HG03460 (cell line): ENCODE measurements around the gene PDK2.
"Not testable (repeated sequence)": the region's sequence is repeated elsewhere in the genome, so short reads cannot be mapped to it uniquely, and the experiment has no call there.

Source experiments
- ATAC-seq: cut with Tn5 transposase; IDR thresholded peaks from one replicate; pipeline ENCODE4 v1.9.1; 2021; ENCODE audit not compliant: unreplicated experiment

The PDK2 gene

DNA sequence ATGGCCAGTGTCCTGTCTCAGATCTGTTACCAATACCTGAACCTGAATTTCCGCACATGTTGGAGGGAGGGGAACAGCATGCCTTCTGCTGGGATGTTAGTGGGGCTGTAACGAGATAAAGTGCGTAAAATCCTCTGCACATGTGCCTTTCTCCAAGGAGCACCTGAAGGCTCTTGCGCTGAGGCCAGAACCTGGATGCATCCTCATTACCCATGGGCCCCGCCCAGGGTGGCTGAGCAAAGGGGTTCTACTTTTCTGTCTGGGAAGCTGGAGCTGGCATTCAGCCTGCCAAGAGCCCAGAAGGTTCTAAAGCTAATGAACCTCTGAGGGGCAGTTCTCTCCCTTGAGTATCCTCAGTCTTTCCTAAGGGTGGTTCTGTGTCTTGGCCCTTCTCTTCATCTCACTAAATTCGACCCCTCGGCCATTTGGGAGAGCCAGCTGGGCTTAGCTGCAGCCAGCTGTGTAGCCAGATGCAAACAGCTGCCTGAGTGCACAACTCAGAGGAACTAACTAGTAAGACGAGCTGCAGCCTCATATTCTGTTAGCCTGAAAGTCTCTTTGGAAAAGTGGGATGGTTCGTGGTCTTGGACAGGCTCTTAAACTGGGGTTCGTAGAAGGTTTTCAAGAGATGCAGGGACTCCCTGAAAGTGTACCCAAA lies 36.7 kb upstream of the PDK2 start:
- ATAC-seq = no peak

DNA sequence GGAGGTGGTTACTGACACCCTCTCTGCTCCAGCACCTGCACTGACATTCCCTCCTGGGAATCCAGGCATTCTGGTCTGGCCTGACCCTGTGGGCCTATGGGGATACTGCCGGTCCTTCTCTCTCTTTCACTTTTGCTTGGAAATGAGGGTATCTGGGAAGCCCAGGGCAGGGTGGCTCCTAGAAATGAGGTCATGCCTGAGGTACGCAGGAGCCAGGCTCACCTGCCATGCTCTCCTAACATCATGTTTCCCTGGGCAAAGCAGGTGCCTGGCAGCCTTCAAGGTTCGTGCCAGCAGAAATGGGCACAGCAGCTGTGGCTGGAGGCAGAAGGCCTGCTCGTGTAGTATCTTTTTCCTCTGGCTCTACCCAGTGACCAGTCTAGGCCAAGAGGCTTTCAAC lies 35.9 kb upstream of the PDK2 start:
- ATAC-seq = no peak

DNA sequence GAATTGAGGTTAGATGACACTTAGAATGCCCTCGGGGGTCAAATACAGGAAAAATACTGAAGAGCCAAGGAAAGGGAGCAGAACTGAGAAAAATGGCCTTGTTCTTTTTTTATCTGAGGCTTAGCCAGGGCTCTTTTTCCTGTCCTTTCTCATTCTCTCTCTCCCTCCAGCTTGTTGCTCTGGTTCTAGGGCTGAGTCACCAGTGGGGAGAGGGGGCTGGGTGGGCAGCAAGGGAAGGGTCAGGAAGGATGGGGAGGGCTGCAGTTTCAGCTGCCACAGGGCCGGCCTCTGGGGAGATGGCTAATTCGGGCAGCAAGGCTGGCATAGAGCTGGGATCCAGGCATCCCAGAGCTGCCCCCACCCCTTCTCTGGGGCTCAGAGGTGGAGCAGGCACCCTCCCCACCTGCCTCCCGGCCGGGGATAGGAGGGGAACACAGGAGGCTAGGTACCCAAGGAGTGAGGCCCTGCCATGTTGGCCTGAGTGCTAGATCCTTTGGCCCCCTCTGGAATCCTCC lies 35.3 kb upstream of the PDK2 start:
- no peak for ATAC-seq

DNA sequence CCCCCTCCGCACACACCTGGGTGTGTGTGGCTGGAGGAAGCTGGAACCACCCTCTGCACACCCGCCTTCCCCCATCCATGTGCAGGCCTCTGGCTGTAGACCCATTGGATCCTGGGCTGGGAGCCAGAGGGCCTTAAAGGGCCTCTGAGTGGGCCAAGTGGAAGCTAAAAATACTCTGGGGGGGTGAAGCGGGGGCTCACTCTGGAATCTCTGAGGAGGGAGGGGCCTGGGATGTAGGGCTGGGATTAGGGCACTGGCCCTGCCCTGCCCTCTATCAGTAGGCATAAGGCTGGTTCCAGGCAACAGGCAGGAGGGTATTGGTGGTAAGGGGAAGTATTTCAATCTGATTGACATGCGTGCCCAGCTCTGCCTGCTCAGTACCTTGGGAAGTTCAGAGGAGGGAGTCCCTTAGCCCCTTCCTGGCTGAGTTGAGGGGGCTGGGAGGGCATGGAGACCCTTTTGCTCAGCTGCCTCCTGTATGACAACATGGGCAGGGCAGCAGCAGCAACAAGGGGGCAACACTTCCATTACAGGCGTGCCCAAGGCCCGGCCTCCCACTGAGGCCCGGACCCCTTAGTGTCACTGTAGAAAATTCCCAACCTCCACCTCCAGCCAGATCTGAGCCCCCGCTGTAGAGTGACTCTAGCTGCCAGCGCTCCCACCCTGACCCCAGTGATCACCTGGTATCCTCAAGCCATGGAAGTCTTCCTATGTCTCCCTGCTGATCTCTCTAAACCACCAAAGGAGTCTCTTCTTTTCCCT lies 34.0 kb upstream of the PDK2 start:
- ATAC-seq = no peak

DNA sequence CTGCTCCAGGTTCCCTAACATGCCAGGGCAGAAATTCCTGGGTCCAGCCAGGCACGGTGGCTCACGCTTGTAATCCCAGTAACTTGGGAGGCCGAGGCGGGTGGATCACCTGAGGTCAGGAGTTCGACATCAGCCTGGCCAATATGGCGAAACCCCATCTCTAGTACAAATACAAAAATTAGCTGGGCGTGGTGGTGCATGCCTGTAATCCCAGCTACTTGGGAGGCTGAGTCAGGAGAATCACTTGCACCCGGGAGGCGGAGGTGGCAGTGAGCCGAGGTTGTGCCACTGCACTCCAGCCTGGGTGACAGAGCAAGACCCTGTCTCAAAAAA lies 33.5 kb upstream of the PDK2 start:
- not testable (repeated sequence) for ATAC-seq

DNA sequence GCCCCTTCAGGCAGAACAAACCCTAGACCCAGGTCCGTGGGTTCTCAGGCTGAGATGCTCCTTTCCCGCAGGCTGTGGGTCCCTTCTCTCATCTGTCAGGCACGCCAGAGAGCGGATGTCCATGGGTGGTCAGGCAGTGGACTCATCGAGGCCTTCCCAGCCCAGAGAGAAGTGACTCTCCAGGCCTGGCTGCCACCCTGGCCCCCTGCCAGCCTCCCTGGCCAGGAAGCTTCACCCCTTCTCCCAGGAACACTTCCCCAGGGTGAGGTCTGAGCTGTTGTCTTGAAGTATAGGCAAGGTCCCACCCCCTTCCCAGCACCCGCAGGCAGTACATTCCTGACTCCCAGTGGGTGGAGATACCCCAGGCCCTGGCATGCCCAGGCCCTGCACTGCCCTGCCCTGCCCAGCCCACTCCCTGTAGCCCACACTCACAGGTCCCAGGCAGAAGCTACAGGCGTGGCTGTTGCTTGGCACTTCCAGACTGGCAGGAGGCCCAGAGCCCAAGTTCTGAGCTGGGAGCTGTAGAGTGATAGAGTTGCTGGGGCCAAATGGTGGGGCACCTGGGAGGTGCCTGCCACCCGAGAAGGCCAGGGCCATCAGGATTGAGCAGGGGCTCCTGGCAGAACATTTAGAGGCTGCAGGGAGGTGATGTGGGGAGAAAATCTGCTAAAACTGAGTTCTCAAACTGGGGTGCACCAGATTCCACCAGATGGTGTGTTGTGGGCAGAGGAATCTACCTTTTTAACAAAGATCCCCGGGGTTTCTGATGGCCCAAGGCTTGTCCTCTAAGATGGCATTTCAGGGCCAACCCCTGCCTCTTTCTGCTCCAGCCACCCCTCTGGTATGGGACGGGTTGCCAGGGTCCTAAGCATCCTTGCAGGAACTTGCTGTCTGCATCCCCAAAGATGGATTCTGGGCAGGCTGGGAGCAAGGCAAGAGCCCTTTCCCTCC lies 32.6 kb upstream of the PDK2 start:
- no peak for ATAC-seq

DNA sequence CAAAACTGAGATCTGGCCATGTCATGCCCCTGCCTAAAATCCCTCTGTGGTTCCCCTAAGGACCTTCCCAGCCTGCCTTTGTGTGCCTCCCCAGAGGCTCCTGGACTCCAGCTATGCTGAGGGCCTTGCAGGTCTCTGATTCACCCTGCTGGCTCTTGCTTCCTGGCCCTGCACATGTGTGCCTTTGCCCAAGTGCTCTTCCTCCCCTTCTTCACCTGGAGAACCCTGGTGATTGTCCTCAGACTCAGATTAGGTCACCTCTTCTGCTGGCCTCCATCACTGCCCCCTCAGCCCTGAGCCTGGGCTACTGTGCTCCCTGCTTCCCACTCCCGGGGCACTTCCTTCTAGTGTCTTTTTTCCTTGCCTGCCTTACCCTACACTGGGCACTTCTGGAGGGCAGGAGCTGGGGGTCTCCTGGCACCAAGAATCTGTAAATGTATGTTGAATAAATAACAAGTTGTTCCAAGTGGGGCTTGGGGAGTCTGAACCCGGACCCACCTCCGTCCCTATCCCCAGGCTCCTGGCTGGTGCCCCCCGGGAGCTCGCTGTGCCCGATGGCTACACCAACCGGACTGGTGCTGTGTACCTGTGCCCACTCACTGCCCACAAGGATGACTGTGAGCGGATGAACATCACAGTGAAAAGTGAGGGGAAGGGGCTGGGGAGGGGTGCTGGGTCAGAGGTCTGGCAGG lies 31.4 kb upstream of the PDK2 start:
- no peak for ATAC-seq

DNA sequence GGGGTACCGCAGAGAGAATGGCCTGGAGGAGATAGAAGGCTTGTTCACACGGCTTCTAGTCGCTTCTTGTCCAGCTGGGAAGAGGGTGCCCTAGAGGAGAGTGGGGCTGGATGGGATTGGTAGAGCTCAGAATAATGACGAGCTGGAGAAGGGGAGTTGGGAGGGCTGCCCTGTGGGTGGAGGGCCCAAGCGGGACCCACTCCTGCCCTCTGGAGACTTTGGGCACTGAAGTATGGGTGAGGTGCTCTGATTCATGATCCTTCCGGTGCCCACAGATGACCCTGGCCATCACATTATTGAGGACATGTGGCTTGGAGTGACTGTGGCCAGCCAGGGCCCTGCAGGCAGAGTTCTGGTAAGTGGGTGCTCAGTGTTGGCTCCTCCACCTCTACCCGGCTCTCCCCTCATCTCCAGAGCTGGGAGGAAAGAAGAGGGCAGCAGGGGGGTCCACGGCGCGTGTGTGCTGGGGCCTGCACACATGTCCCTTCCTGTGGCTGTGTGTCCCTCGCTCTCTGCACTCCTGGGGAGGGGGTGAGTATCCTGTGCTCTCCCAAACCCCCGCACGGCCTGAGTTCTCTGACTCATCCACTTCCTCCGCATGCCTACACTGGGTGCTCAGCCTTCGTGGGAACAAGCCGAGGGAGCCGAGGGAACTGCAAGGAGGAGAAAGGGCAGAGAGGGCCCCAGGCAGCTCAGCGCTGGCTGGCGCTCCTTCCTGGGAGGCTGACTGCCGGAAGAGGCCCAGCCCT lies 30.7 kb upstream of the PDK2 start:
- no peak for ATAC-seq

DNA sequence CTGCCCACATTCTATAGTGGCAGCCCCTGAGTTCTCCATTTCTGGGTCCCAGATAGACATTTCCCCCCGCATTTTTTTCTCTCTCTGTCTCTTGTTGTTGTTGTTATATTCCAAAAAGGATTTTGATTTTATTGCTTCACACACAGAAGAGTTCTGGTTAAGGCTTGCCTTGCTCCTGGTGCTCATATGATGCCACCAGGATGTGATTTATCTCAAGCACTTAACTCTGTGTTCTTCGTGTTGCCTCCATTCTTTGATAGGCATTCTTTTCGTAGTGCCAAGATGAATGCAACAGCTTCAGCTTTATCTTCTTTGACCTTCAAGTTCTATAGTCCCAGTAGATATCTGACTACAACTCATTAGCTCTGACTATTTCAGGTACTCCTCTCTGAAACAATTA lies 30.1 kb upstream of the PDK2 start:
- ATAC-seq = no peak

DNA sequence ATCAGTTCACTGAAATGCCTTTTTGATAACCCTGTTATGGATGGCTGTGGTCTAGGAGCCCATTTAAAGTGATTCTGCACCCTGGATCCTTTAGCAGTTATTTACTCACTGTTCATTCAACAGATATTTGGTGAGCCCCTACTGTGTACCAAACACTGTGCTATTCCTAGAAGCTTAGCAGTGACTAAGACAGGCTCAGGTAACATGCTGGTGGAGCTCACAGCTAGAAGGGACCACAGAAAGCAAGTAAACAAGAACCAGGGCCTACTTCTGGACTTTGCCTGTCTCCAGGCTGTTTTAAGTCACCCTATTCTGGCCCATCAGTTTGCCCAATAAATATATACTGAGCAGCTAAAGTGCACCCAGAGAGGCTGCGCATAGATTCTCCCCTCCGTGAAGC lies 28.2 kb upstream of the PDK2 start:
- ATAC-seq = no peak

DNA sequence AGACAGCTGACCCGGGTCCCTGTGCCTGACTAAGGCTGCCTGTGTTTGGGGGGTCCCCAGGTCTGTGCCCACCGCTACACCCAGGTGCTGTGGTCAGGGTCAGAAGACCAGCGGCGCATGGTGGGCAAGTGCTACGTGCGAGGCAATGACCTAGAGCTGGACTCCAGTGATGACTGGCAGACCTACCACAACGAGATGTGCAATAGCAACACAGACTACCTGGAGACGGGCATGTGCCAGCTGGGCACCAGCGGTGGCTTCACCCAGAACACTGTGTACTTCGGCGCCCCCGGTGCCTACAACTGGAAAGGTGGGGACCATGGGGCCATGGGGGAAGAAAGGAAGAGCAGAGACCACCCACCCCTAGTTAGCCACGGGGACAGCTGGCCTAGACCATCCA lies 27.2 kb upstream of the PDK2 start:
- ATAC-seq = no peak

DNA sequence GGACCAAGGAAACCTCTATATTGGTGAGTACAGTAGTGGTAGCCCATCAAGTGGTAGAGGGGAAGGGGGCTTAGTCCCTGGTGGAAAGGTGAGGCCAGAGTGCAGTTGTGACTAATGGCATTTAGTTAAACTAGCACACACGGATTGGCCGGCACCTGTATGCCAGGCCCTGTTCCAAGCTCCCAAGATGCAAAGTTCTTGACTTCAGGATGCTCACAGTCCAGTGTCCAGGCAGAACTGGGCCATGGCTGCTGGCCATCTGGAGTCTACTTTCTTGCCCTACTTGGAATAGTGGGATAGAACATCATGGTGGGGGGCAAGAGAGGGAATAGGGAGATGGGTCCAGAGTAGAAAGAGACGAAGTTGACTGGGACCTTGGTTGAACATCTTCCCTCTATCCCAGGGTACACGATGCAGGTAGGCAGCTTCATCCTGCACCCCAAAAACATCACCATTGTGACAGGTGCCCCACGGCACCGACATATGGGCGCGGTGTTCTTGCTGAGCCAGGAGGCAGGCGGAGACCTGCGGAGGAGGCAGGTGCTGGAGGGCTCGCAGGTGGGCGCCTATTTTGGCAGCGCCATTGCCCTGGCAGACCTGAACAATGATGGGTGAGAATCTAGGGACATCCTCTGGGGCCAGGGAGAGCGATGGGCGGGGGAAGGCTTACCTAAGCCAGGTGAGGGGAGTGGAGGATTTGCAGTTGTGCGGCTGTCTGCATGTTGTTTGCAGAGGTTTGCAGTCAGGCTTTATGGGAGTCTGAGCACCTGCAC lies 24.1 kb upstream of the PDK2 start:
- ATAC-seq = no peak

DNA sequence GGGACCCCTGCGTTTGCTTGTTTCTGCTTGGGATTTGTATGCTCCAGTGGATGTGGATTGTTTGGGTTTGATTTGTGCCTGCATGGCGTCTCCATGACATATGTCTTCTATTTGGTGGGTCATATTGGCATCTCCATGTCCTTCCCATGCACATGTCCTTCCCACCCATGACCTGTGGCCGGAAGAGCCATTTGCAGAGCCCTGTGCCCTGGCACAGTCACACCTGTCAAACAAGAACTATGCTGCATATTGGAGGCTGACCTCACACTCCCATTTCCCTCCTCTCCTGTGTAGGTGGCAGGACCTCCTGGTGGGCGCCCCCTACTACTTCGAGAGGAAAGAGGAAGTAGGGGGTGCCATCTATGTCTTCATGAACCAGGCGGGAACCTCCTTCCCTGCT lies 23.5 kb upstream of the PDK2 start:
- ATAC-seq = no peak

DNA sequence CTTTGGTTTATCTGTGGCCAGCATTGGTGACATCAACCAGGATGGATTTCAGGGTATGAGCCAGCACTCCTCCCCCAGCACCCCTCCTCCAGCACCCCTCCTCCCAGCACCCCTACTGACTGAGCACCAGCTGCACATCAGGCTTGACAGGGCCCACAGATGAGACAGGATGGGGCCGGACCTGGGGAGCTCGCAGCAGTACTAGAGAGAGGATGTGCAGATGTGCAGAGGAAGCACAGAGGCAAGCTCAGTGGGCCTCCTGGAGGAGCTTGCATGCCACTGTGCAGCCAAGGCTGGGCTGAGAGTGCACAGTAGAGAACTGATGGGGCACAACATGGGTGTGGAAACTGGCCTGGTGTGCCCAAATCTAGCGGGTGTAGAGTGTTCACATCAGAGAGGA lies 23.0 kb upstream of the PDK2 start:
- ATAC-seq = no peak

DNA sequence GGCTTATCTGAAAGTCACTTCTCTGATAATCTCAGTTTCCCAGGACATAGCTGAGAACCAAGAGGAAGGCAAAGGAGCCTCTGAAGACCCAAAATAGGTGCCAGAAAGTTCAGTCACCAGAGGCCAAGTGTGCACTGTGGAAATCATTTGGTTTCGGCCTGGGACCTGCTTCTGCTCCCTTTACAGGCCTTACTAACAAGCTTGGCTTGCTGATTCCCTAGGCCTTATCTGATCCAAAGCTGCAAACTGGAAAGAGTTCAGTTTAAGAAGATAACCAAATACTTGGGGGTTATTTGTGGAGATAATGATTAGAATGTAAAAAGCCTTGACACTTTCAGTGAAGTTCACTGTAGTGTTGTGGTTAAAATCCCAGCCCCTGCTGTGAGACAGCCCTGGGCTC lies 22.2 kb upstream of the PDK2 start:
- no peak for ATAC-seq

DNA sequence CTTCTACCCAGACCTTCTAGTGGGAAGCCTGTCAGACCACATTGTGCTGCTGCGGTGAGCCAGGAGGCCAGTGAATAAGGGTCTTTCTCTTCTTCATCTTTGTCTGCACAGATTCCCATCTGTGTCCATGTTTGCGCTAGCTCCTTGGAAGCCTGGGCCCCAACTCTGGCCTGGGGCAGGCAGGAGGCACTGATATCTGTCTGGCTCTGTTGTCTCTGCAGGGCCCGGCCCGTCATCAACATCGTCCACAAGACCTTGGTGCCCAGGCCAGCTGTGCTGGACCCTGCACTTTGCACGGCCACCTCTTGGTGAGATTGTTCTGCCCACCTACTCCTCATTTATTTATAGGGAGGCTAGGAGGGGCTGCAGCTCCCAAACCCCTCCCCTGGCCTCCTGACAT lies 20.9 kb upstream of the PDK2 start:
- no peak for ATAC-seq

DNA sequence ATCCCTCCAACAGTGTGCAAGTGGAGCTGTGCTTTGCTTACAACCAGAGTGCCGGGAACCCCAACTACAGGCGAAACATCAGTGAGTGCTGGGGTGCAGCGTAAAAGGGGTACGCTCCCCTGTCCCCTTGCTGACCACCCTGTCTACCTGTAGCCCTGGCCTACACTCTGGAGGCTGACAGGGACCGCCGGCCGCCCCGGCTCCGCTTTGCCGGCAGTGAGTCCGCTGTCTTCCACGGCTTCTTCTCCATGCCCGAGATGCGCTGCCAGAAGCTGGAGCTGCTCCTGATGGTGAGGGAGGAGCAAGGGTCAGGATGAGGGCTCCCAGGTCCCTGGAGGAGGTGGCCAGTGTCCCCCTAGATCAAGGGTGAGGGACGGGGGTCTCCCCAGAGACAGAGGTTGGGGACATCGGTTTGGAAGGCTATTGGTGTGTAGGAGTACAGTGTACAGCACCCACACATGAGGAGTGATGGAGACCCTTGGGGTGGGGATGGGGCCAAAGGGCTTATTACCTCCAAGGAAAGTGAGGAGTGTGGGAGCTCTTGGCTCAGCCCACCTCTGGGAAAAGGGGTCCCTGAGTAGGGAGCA lies 19.6 kb upstream of the PDK2 start:
- ATAC-seq = no peak

DNA sequence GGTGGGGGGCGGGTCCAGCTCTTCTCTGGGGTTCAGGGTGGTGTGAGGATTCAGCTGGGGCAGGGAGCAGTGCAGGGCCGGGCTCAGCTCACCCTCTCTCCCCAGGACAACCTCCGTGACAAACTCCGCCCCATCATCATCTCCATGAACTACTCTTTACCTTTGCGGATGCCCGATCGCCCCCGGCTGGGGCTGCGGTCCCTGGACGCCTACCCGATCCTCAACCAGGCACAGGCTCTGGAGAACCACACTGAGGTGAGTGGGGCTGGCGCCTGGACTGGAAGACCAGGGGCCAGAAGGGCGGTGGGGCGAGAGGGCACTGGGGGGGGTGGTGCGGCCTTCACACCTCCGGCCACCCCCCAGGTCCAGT lies 18.9 kb upstream of the PDK2 start:
- no peak for ATAC-seq

DNA sequence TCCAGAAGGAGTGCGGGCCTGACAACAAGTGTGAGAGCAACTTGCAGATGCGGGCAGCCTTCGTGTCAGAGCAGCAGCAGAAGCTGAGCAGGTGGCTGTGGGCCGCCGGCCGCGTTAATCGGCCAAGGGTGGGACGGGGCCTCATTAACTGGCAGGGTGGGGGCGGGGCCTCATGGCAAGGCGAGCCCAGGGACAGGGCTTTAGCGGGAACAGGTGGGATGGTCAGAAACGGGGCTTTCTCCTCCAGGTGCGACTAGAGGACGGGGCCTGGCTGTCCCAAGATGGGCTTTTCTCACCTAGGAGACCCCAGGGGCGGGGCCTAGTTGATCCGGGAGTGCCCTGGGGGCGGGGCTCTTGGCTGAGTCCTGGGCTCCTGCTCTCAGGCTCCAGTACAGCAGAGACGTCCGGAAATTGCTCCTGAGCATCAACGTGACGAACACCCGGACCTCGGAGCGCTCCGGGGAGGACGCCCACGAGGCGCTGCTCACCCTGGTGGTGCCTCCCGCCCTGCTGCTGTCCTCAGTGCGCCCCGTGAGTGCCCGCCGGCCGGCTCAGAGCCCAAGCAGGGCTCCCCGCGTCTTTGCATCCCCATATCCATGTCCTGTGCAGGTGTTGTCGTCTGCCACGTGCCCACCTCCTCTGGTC lies 18.4 kb upstream of the PDK2 start:
- ATAC-seq = no peak
